ENCODE results near the gene ASB15. TPM values are rescaled to one million over a fixed set of nuclear protein-coding genes. Genes with fewer than 3 reads are reported as not detected.

The ASB15 gene
- total and polyA plus RNA-seq, 2 of the 4 experiments (the other 2 are of a cell fraction) = not detected

DNA sequence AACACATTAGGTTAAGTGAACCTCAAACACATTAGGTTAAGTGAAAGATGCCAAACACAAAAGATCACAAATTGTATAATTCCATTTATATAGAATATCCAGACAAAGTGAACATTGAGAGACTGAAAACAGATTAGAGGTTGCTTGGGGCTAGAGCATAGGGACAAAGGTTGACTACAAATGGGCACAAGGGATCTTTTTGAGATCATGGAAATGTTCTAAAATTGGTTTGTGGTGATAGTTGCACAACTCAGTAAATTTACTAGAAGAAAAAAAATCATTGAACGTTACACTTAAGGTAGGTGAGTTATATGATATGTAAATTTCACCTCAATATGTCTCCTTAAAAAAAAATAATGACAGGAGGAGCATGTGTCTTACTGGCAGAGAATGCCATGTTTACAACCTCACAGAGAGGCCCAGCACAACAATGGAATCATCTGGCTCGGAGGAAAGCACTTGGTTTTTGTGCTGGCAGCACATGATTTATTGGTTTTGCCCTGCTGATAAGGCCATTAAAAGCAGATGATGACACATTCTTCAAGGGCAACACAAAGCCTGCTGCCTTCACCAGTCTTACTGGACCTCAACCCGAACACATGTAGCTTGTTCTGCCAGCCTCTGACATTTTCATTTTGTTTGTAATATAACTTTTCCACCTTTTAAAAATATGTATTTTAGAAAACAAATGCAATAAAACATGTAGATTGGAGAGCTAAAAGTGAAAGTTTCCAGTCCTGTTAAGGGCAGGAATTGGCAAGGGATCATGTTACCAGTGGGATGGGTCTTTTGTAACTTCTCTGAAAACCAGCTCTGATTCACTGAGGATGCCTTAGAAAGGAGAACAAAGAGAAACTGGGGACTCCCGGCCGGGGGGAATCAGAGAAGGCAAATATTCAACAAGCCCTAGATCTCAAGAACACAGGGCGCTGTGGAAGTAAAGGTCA is 42.1 kb downstream of the ASB15 start:
- no peaks in the 10 kb centered on the region for H4K20me1 ChIP-seq (ENCODE audit: insufficient read depth, low read length)
- H2AFZ ChIP-seq (replicated peaks; ENCODE audit: low read length, poor library complexity) = peak overlapping the region; percentile 56
- peak overlapping the region; percentile 22; the same call in 1 of the 2 replicates for H3K9ac ChIP-seq (ENCODE audit: low read depth, low read length)
- no peak for TF ChIP-seq MXI1 (IDR thresholded peaks at IDR 0.05; ENCODE audit: borderline replicate concordance, low read depth, low read length)
- no peak for TF ChIP-seq FOS (IDR thresholded peaks at IDR 0.05; ENCODE audit: low read depth, low read length)
- no peak for TF ChIP-seq RFX5 (IDR thresholded peaks at IDR 0.05; ENCODE audit: low read depth, low read length)
- TF ChIP-seq USF2 (IDR thresholded peaks at IDR 0.05; ENCODE audit: low read depth, low read length) = no peak
- TF ChIP-seq POLR2A (IDR thresholded peaks at IDR 0.05; ENCODE audit: low read depth, low read length) = no peak
- TF ChIP-seq MAFK (IDR thresholded peaks at IDR 0.05; ENCODE audit: low read depth, low read length) = no peak
- TF ChIP-seq, protein P1, sequence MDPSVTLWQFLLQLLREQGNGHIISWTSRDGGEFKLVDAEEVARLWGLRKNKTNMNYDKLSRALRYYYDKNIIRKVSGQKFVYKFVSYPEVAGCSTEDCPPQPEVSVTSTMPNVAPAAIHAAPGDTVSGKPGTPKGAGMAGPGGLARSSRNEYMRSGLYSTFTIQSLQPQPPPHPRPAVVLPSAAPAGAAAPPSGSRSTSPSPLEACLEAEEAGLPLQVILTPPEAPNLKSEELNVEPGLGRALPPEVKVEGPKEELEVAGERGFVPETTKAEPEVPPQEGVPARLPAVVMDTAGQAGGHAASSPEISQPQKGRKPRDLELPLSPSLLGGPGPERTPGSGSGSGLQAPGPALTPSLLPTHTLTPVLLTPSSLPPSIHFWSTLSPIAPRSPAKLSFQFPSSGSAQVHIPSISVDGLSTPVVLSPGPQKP (IDR thresholded peaks at IDR 0.05; ENCODE audit: borderline replicate concordance, low read depth, low read length) = no peak
- TF ChIP-seq, protein P2, sequence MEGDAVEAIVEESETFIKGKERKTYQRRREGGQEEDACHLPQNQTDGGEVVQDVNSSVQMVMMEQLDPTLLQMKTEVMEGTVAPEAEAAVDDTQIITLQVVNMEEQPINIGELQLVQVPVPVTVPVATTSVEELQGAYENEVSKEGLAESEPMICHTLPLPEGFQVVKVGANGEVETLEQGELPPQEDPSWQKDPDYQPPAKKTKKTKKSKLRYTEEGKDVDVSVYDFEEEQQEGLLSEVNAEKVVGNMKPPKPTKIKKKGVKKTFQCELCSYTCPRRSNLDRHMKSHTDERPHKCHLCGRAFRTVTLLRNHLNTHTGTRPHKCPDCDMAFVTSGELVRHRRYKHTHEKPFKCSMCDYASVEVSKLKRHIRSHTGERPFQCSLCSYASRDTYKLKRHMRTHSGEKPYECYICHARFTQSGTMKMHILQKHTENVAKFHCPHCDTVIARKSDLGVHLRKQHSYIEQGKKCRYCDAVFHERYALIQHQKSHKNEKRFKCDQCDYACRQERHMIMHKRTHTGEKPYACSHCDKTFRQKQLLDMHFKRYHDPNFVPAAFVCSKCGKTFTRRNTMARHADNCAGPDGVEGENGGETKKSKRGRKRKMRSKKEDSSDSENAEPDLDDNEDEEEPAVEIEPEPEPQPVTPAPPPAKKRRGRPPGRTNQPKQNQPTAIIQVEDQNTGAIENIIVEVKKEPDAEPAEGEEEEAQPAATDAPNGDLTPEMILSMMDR (conservative IDR thresholded peaks at IDR 0.05; ENCODE audit: low read depth, low read length) = no peak
- no peak for TF ChIP-seq CEBPB (IDR thresholded peaks at IDR 0.05; ENCODE audit: low read depth, low read length)
- no peak for TF ChIP-seq MAZ (IDR thresholded peaks at IDR 0.05; ENCODE audit: borderline replicate concordance, low read depth, low read length)
- TF ChIP-seq SMC3 (IDR thresholded peaks at IDR 0.05; ENCODE audit: low read depth, low read length) = no peak
- no peak for TF ChIP-seq NFE2L2 (IDR thresholded peaks at IDR 0.05; ENCODE audit: low read depth, low read length)
- no peak overlapping the region for H2AK5ac ChIP-seq (ENCODE audit: low read depth, low read length)
- no peak overlapping the region for H2AK9ac ChIP-seq (replicated peaks; ENCODE audit: low read depth, low read length, poor library complexity)
- peak overlapping the region in 1 of 2 experiments; percentile 15; a peak in 1 of 4 replicates for H4K8ac ChIP-seq (ENCODE audit: low read depth in 2 of 2, low read length in 2 of 2)
- H3K56ac ChIP-seq (ENCODE audit: extremely low read depth, insufficient read depth, low read length) = no peak overlapping the region
- no peaks in the 10 kb centered on the region for H3K9me3 ChIP-seq (ENCODE audit: control insufficient read depth, insufficient read depth, low read length)
- H3K27ac ChIP-seq (ENCODE audit: insufficient read depth, low read length) = peak overlapping the region; percentile 42; the same call in 1 of the 2 replicates
- peak overlapping the region; percentile 9; the same call in 1 of the 2 replicates for H4K5ac ChIP-seq (ENCODE audit: low read depth, low read length)
- WGBS, 2 experiments (ENCODE audit: extremely low coverage in 2 of 2, insufficient read length in 1 of 2) = no CpG with 5 or more reads among the region's 6 CpGs
- H2BK120ac ChIP-seq (ENCODE audit: low read depth, low read length) = no peak overlapping the region
- H3K4ac ChIP-seq (ENCODE audit: low read depth, low read length) = 0 out of 2 replicates have a peak overlapping the region, but pooled peaks have one; percentile 5
- H3K4me3 ChIP-seq (ENCODE audit: insufficient read depth, low read depth, low read length) = peak overlapping the region; percentile 38
- no TSS peak for BruUV-seq (replicated peaks)
- H3K14ac ChIP-seq (replicated peaks; ENCODE audit: low read depth, low read length) = no peak overlapping the region
- H3K27me3 ChIP-seq (ENCODE audit: control insufficient read depth, insufficient read depth, low read length) = peaks cover 7% of the 10 kb centered on the region
- ATAC-seq (ENCODE audit: low read depth) (peak; percentile 79), DNase-seq (peak; percentile 70)
- H4K91ac ChIP-seq (ENCODE audit: insufficient read depth, low read depth, low read length) = no peak overlapping the region; the same call in 1 of the 2 replicates
- H2BK5ac ChIP-seq (ENCODE audit: low read depth, low read length, poor library complexity, severe bottlenecking) = no peak overlapping the region
- peak overlapping the region; percentile 89 for H3K4me2 ChIP-seq (ENCODE audit: low read depth, low read length)
- in situ Hi-C loops (cut with MboI; ENCODE audit: low sequenced_read_pairs) (loop anchor here (25.0 kb wide), 1 partner anchor 219 kb away; no protein-coding TSS in a partner anchor), dilution Hi-C loops (cut with HindIII; ENCODE audit: low sequenced_read_pairs, unreplicated experiment) (no loop called here), intact Hi-C loops (cut with micrococcal nuclease) (no loop called here)
- H2BK20ac ChIP-seq (ENCODE audit: low read depth, low read length) = no peak overlapping the region
- peaks cover 3% of the 10 kb centered on the region; the same call in 1 of the 2 replicates for H3K4me1 ChIP-seq (ENCODE audit: control insufficient read depth, insufficient read depth, low read length)
- no peaks in the 10 kb centered on the region for H3K9me1 ChIP-seq (ENCODE audit: insufficient read depth, low read length)
- H3K18ac ChIP-seq (ENCODE audit: low read depth, low read length) = peak overlapping the region; percentile 34; the same call in 1 of the 2 replicates
- no peak overlapping the region for H2BK15ac ChIP-seq (ENCODE audit: low read depth, low read length)
- ChIA-PET POLR2A (ENCODE audit: unreplicated experiment) (interaction anchor here (0.5 kb wide), 1 partner anchor 60 kb away, joined by 5 read pairs; no protein-coding TSS in a partner anchor), CTCF (interaction anchor here (0.6 to 2.0 kb wide), 3 partner anchors 8 to 799 kb away, joined by 4 to 8 read pairs (median 7); no protein-coding TSS in a partner anchor)
- no peaks in the 10 kb centered on the region for H3K36me3 ChIP-seq (ENCODE audit: control insufficient read depth, insufficient read depth, low read length)
- no peaks in the 10 kb centered on the region for H3K79me1 ChIP-seq (ENCODE audit: low read depth in 1 of 2, low read length in 2 of 2)
- 0 out of 2 replicates have a peak overlapping the region, but pooled peaks have one; percentile 17 for H3K23ac ChIP-seq (ENCODE audit: low read depth, low read length)

Data from IMR-90 (cell line).